ENCODE measurements around the gene RSRC2. TPM values are rescaled to one million over a fixed set of nuclear protein-coding genes. Genes with fewer than 3 reads are reported as not detected.
"Not testable (repeated sequence)": the region's sequence is repeated elsewhere in the genome, so short reads cannot be mapped to it uniquely, and the experiment has no call there.

Gene RSRC2, protein sequence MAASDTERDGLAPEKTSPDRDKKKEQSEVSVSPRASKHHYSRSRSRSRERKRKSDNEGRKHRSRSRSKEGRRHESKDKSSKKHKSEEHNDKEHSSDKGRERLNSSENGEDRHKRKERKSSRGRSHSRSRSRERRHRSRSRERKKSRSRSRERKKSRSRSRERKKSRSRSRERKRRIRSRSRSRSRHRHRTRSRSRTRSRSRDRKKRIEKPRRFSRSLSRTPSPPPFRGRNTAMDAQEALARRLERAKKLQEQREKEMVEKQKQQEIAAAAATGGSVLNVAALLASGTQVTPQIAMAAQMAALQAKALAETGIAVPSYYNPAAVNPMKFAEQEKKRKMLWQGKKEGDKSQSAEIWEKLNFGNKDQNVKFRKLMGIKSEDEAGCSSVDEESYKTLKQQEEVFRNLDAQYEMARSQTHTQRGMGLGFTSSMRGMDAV
- total RNA-seq (2021) (61.2 and 64.5 TPM in 2 replicates), Bru-seq, nascent RNA (percentile 99 among the genes with signal in this experiment), BruChase-seq, experiment 1, labeled RNA remaining after a 2-hour chase (percentile 96 among the genes with signal in this experiment), BruChase-seq, experiment 2, labeled RNA remaining after a 6-hour chase (percentile 91 among the genes with signal in this experiment)
- long read RNA-seq, transcript RSRC2-201 (10 exons, 3,520 nt) = major isoform, 58 of 172 reads
- long read RNA-seq, transcript RSRC2-220 (11 exons, 2,001 nt) = minor isoform, 5 of 172 reads
- long read RNA-seq, partial matches to known transcripts = 3 of 172 reads
- long read RNA-seq, other reads (novel, unspliced or antisense) = 104 of 172 reads

DNA sequence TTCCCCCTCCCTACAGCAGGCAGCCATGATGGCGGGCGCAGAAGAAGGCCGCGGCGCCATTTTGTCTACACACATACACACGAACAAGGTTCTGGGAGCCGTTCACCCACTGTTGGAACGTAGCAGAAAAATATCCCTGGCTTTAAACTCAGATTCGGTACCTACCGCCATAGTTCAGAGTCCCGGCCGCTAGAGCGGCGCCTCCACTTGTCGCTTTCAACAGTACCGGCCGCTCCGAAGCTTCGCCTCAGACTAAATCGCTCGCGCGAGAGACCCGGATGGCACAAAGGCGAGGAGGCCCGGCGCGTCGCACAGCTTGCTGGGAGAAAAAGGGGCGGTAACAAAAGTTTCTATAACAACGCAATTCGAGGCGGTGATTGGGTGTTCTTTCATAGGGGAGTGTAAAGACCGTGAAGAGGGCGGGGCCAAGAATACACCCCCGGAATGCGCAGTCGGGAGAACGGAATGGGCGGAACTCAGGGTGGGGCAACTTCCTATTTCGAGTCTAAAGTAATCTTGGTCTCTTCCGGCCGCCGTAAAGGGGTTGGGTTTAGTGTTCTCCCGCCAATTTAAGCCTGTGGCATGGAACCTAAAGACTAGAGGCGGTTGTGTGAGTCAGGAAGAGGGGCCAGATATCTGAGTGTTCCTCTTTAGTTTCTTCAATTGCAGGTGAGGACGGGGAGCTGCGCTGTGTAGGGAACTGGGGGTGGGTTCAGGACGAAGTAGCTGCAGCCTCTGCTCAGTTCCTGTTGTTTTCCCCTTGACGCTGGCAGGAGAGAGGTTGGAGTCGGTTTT, at the start of gene RSRC2, which contains the start of gene KNTC1:
RSRC2 (minus strand) TSS at position 254 of the 795 bp plus-strand sequence; CDS start at position 171, 83 bp downstream.
KNTC1 (plus strand) TSS at position 567 of the 795 bp plus-strand sequence. CDS start 2,815 bp downstream, outside the sequence.
- no peak for TF ChIP-seq EZH2 (IDR thresholded peaks at IDR 0.05; ENCODE audit: low read depth)
- TF ChIP-seq, protein P1, sequence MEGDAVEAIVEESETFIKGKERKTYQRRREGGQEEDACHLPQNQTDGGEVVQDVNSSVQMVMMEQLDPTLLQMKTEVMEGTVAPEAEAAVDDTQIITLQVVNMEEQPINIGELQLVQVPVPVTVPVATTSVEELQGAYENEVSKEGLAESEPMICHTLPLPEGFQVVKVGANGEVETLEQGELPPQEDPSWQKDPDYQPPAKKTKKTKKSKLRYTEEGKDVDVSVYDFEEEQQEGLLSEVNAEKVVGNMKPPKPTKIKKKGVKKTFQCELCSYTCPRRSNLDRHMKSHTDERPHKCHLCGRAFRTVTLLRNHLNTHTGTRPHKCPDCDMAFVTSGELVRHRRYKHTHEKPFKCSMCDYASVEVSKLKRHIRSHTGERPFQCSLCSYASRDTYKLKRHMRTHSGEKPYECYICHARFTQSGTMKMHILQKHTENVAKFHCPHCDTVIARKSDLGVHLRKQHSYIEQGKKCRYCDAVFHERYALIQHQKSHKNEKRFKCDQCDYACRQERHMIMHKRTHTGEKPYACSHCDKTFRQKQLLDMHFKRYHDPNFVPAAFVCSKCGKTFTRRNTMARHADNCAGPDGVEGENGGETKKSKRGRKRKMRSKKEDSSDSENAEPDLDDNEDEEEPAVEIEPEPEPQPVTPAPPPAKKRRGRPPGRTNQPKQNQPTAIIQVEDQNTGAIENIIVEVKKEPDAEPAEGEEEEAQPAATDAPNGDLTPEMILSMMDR (conservative IDR thresholded peaks at IDR 0.05) = no peak
- CTCF ChIA-PET = no interaction called here
- peak within 1 kb of the TSS; percentile 93 for H3K4me2 ChIP-seq

GRCh38 chr12:122571821-122572220, 45.1 kb upstream of the RSRC2 start:
- no peaks in the 10 kb centered on the region for H3K4me1 ChIP-seq (replicated peaks; ENCODE audit: insufficient read depth)
- TF ChIP-seq, protein P1 (conservative IDR thresholded peaks at IDR 0.05) = no peak
- no peak for TF ChIP-seq EZH2 (IDR thresholded peaks at IDR 0.05; ENCODE audit: low read depth)
- H3K9me3 ChIP-seq (ENCODE audit: insufficient read depth, low read depth) = no peaks in the 10 kb centered on the region
- intact Hi-C loops (cut with micrococcal nuclease; ENCODE audit: unreplicated experiment) = no loop called here
- no peak overlapping the region for H3K4me3 ChIP-seq
- no peaks in the 10 kb centered on the region for H4K20me1 ChIP-seq (ENCODE audit: insufficient read depth)
- DNase-seq = no peak
- H3K27me3 ChIP-seq (ENCODE audit: insufficient read depth, low read depth) = no peaks in the 10 kb centered on the region
- H3K9me2 ChIP-seq (ENCODE audit: insufficient read depth) = no peaks in the 10 kb centered on the region
- no peak overlapping the region for H3K27ac ChIP-seq
- H2AFZ ChIP-seq = no peak overlapping the region
- peaks cover 4% of the 10 kb centered on the region; the same call in 1 of the 2 replicates for H3K36me3 ChIP-seq (ENCODE audit: low read depth)
- ChIA-PET POLR2A (ENCODE audit: unreplicated experiment) (no interaction called here), CTCF (no interaction called here)
- H3K4me2 ChIP-seq = no peak overlapping the region
- BruUV-seq (replicated peaks) = no TSS peak
- no peaks in the 10 kb centered on the region for H3F3A ChIP-seq (ENCODE audit: insufficient read depth, low read depth)
- no peaks in the 10 kb centered on the region for H3K79me2 ChIP-seq (ENCODE audit: low read depth)

More for the DNA sequence above, at the start of gene RSRC2, which contains the start of gene KNTC1:
- peaks cover 29% of the 10 kb centered on the region for H3K4me1 ChIP-seq (replicated peaks; ENCODE audit: insufficient read depth)
- no peaks in the 10 kb centered on the region for H3K9me2 ChIP-seq (ENCODE audit: insufficient read depth)
- peak within 1 kb of the TSS; percentile 95 for H3K27ac ChIP-seq
- peak within 1 kb of the TSS; percentile 79 for H2AFZ ChIP-seq
- peak; percentile 97 to 98 for DNase-seq
- H3K9me3 ChIP-seq (ENCODE audit: insufficient read depth, low read depth) = no peaks in the 10 kb centered on the region
- POLR2A ChIA-PET (ENCODE audit: unreplicated experiment) = interaction anchor here (0.5 to 0.7 kb wide), 8 partner anchors 26 to 1133 kb away, joined by 3 to 10 read pairs (median 6); partner anchors contain the start of genes DIABLO and RNF34
- BruUV-seq (replicated peaks) = no TSS peak
- peaks cover 21% of the 10 kb centered on the region; the same call in 1 of the 2 replicates for H3F3A ChIP-seq (ENCODE audit: insufficient read depth, low read depth)
- peaks cover 83% of the 10 kb centered on the region for H3K79me2 ChIP-seq (ENCODE audit: low read depth)
- intact Hi-C loops (cut with micrococcal nuclease; ENCODE audit: unreplicated experiment) = loop anchor here (1.0 kb wide), 3 partner anchors 27 to 225 kb away; partner anchors contain the start of genes DENR and ZCCHC8
- H3K36me3 ChIP-seq (ENCODE audit: low read depth) = peaks cover 41% of the 10 kb centered on the region
- H3K27me3 ChIP-seq (ENCODE audit: insufficient read depth, low read depth) = no peaks in the 10 kb centered on the region
- H4K20me1 ChIP-seq (ENCODE audit: insufficient read depth) = peaks cover 42% of the 10 kb centered on the region
- peak within 1 kb of the TSS; percentile 97 for H3K4me3 ChIP-seq

- intact Hi-C loops (cut with micrococcal nuclease; ENCODE audit: unreplicated experiment); H4K20me1 ChIP-seq (ENCODE audit: insufficient read depth); CTCF ChIA-PET; H3K36me3 ChIP-seq (ENCODE audit: low read depth); H3K27ac ChIP-seq; H3K4me3 ChIP-seq; BruUV-seq (replicated peaks); H2AFZ ChIP-seq; H3F3A ChIP-seq (ENCODE audit: insufficient read depth, low read depth); H3K9me3 ChIP-seq (ENCODE audit: insufficient read depth, low read depth); POLR2A ChIA-PET (ENCODE audit: unreplicated experiment); H3K4me2 ChIP-seq; DNase-seq; H3K79me2 ChIP-seq (ENCODE audit: low read depth); H3K9me2 ChIP-seq (ENCODE audit: insufficient read depth); H3K4me1 ChIP-seq (replicated peaks; ENCODE audit: insufficient read depth); H3K27me3 ChIP-seq (ENCODE audit: insufficient read depth, low read depth): not testable (repeated sequence)
Measured at GRCh38 chr12:122570006-122570405, 43.3 kb upstream of the RSRC2 start.
